MCF 10A (cell line): ENCODE results near the gene SMARCE1. TPM values are rescaled to one million over a fixed set of nuclear protein-coding genes. Genes with fewer than 3 reads are reported as not detected.

Source experiments
- Bru-seq: library from RNA; stranded (reverse); fragments of 400-500 nt; gene quantifications from one replicate; lab custom pipeline; 2021; lab: Mats Ljungman, UMichigan
- BruChase-seq, 2 experiments: library from RNA; stranded (reverse); fragments of 400-500 nt; gene quantifications; one replicate each; lab custom pipeline; 2021; lab: Mats Ljungman, UMichigan
- BruUV-seq: library from RNA; stranded (reverse); fragments of 400-500 nt; replicated peaks from 2 replicates; lab custom pipeline; 2021; lab: Mats Ljungman, UMichigan
- CTCF ChIA-PET: fragments of 300-600 bp; sonication (Branson Sonifier 250); formaldehyde crosslinking; extraction: SDS; loops from one replicate; lab custom pipeline; 2021; ENCODE audit warnings: antibody characterized with exemption, inconsistent platforms; lab: Yijun Ruan, JAX
- POLR2A ChIA-PET: fragments of 300-600, 350-650 bp; sonication (Branson Sonifier 250); formaldehyde crosslinking; extraction: SDS; loops from one replicate; lab custom pipeline; 2020; ENCODE audit warnings: antibody characterized with exemption, inconsistent platforms; lab: Yijun Ruan, JAX
- DNase-seq: peaks from one replicate; pipeline ENCODE4 v3.0.0-alpha.2; 2018; ENCODE audit not compliant: unreplicated experiment
- H3K27ac Mint-ChIP-seq: one replicate; pipeline ENCODE4 v1.8.0; 2022; ENCODE audit warnings: mild to moderate bottlenecking, low read depth, mixed read lengths; ENCODE audit not compliant: unreplicated experiment
- H3K27me3 Mint-ChIP-seq: one replicate; pipeline ENCODE4 v1.8.0; 2022; ENCODE audit warnings: mixed read lengths; ENCODE audit not compliant: insufficient read depth, unreplicated experiment
- H3K36me3 Mint-ChIP-seq: one replicate; pipeline ENCODE4 v1.8.0; 2022; ENCODE audit warnings: mild to moderate bottlenecking, moderate library complexity, mixed read lengths; ENCODE audit not compliant: insufficient read depth, unreplicated experiment
- H3K4me1 Mint-ChIP-seq: one replicate; pipeline ENCODE4 v1.8.0; 2022; ENCODE audit warnings: mixed read lengths; ENCODE audit not compliant: insufficient read depth, unreplicated experiment
- H3K4me3 Mint-ChIP-seq: one replicate; pipeline ENCODE4 v1.8.0; 2022; ENCODE audit warnings: mild to moderate bottlenecking, moderate library complexity, mixed read lengths; ENCODE audit not compliant: unreplicated experiment
- H3K9me3 Mint-ChIP-seq: one replicate; pipeline ENCODE4 v1.8.0; 2022; ENCODE audit warnings: mixed read lengths; ENCODE audit not compliant: unreplicated experiment
- intact Hi-C: fragments of 100-400 bp; cut with micrococcal nuclease; formaldehyde crosslinking; loops from 2 replicates; pipeline ENCODE4 v1.14.1; 2022
- long read RNA-seq: library from polyadenylated mRNA; stranded (forward); transcript quantifications from one replicate; pipeline ENCODE4 v2.0.0, GENCODE V29; 2022
- total RNA-seq: library from RNA; stranded (reverse); gene quantifications from 2 replicates; pipeline ENCODE4 v1.2.3, GENCODE V29; 2022
- TF ChIP-seq, protein P1 (sequence below): fragments of 200-600 bp; IDR thresholded peaks from one replicate; pipeline ENCODE4 v1.8.0; 2022; ENCODE audit warnings: antibody characterized with exemption, mild to moderate bottlenecking; ENCODE audit not compliant: unreplicated experiment

The SMARCE1 gene
- total RNA-seq (120 and 128 TPM in 2 replicates), Bru-seq, nascent RNA (percentile 94 among the genes with signal in this experiment), BruChase-seq, experiment 1, labeled RNA remaining after a 6-hour chase (percentile 95 among the genes with signal in this experiment), BruChase-seq, experiment 2, labeled RNA remaining after a 2-hour chase (percentile 92 among the genes with signal in this experiment)
- long read RNA-seq, full-length matches to known transcripts: 224 of 238 reads
- long read RNA-seq, partial matches to known transcripts: 8 of 238 reads
- long read RNA-seq, other reads (novel, unspliced or antisense): 6 of 238 reads

GRCh38 chr17:40647624-40648383 is at the start of gene SMARCE1:
TSS of gene SMARCE1 (minus strand) at chr17:40647818. CDS start at chr17:40645802, 2,016 bp downstream.
- DNase-seq: peak; percentile 68
- Mint-ChIP-seq H3K9me3 (no peaks in the 10 kb centered on the region), H3K4me1 (peaks cover 27% of the 10 kb centered on the region), H3K27me3 (no peaks in the 10 kb centered on the region), H3K36me3 (peaks cover 24% of the 10 kb centered on the region), H3K27ac (peak within 1 kb of the TSS; percentile 100), H3K4me3 (peak within 1 kb of the TSS; percentile 85)
- TF ChIP-seq, protein P1, sequence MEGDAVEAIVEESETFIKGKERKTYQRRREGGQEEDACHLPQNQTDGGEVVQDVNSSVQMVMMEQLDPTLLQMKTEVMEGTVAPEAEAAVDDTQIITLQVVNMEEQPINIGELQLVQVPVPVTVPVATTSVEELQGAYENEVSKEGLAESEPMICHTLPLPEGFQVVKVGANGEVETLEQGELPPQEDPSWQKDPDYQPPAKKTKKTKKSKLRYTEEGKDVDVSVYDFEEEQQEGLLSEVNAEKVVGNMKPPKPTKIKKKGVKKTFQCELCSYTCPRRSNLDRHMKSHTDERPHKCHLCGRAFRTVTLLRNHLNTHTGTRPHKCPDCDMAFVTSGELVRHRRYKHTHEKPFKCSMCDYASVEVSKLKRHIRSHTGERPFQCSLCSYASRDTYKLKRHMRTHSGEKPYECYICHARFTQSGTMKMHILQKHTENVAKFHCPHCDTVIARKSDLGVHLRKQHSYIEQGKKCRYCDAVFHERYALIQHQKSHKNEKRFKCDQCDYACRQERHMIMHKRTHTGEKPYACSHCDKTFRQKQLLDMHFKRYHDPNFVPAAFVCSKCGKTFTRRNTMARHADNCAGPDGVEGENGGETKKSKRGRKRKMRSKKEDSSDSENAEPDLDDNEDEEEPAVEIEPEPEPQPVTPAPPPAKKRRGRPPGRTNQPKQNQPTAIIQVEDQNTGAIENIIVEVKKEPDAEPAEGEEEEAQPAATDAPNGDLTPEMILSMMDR: no peak
- no TSS peak for BruUV-seq
- intact Hi-C loops: no loop called here
- ChIA-PET POLR2A (interaction anchor here (0.6 to 4.5 kb wide), 32 partner anchors 8 to 1042 kb away, joined by 3 to 33 read pairs (median 4); partner anchors contain the start of genes KRT24 and TNS4), CTCF (interaction anchor here (0.7 to 2.3 kb wide), 4 partner anchors 71 to 145 kb away, joined by 3 to 9 read pairs (median 4); no protein-coding TSS in a partner anchor)

GRCh38 chr17:40697297-40697696 is 49.7 kb upstream of the SMARCE1 start:
- Mint-ChIP-seq H3K27me3 (no peaks in the 10 kb centered on the region), H3K27ac (no peak overlapping the region), H3K4me3 (no peak overlapping the region), H3K36me3 (no peaks in the 10 kb centered on the region), H3K4me1 (peaks cover 13% of the 10 kb centered on the region), H3K9me3 (no peaks in the 10 kb centered on the region)
- BruUV-seq: no TSS peak
- ChIA-PET CTCF (interaction anchor here (0.5 to 1.3 kb wide), 9 partner anchors 23 to 1234 kb away, joined by 3 to 4 read pairs (median 3); no protein-coding TSS in a partner anchor), POLR2A (interaction anchor here (0.7 to 2.6 kb wide), 13 partner anchors 8 to 227 kb away, joined by 3 to 22 read pairs (median 4); partner anchors contain the start of genes KRT222 and SMARCE1)
- intact Hi-C loops: no loop called here
- no peak for DNase-seq
- TF ChIP-seq, protein P1: no peak

DNA sequence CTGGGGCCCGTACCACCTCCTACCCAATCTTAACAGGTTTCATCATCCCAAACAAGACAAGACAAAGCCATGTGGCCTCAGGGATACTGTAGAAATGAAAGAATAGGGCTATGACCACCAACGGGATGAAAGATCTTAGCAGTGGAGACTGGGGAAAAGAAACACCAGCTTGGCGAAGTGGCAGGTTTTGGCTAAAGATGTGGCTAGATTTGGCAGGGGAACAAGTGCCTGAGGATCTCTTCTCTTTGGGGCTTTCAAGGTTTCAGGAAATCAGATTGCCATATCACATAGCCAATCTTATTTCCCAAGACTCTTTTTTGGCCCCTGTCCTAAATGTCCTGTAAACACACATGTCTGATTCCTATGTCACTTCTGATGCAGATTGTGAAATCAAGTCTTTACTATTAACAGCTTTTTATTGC is 49.0 kb upstream of the SMARCE1 start:
- ChIA-PET CTCF (interaction anchor here (0.5 to 0.9 kb wide), 8 partner anchors 24 to 1234 kb away, joined by 3 to 4 read pairs (median 3); no protein-coding TSS in a partner anchor), POLR2A (interaction anchor here (0.6 to 2.6 kb wide), 13 partner anchors 9 to 226 kb away, joined by 3 to 22 read pairs (median 4); partner anchors contain the start of genes KRT222 and SMARCE1)
- Mint-ChIP-seq H3K9me3 (no peaks in the 10 kb centered on the region), H3K4me1 (peaks cover 13% of the 10 kb centered on the region), H3K27me3 (no peaks in the 10 kb centered on the region), H3K36me3 (no peaks in the 10 kb centered on the region), H3K4me3 (no peak overlapping the region), H3K27ac (peak overlapping the region; percentile 70)
- peak; percentile 84 for DNase-seq
- TF ChIP-seq, protein P1: no peak
- intact Hi-C loops: no loop called here
- BruUV-seq: no TSS peak
